Stimulated activated CD4-positive, alpha-beta T cell treated with anti-CD3 and anti-CD28 coated beads, TNF-alpha, amount 100 ng/mL, for 48 hours (primary cell): ENCODE results near the gene CCBE1.

Experiments used
- DNase-seq, 3 donors: peaks; one replicate each; pipeline ENCODE4 v3.0.0-alpha.2; 2020; ENCODE audit warnings: low read depth in 3 of 3

CCBE1 gene

DNA sequence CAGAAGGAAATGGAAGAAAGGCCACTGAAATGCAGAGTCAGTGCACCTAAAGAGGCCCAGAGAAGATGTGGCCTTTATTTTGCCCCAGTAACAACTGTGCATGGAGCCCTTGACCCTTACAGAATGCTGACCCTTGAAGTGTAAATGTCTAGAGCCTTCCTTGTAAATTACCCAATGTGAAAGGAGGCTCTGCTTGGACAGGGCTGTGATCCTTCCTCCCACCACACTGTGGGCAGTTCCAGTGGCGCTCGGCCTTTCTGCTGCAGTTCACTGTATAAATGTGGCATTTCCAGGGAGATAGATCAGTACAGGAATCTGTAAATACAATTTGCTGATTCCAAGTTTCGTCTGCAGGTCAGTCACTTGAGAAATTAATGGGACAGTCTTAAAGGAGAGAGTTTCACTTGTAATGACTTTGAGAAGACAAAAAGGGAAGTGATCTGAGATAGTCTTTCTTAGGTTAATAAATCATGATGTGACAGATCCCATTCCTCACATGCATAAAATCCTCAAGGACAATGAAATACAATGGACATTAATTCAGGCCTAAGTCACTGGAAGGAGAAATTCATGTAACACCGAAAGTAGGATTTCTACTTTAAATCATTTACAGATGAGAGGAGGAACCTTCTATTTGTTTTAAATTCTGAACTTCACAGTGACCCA, 204.3 kb downstream of the CCBE1 start:
- DNase-seq: no peak

DNA sequence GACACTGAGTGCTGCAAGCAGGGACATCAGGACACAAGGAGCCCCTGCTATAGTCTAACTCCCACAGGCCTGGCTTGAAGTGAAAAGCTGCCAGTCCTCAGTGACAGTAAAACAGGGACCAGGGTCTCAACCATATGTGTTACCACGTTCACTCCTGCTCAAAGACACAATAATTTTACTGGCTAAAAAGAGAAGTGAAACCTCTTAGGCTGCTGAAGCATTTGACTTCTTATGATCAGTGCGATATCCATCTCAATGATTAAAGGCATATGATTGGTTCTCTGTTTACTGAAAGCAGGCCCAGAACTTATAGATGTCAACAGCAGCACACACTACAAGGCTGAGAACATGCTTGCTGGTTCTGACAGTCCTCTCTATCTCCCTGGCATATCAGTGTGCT, 208.3 kb downstream of the CCBE1 start:
- no peak for DNase-seq

DNA sequence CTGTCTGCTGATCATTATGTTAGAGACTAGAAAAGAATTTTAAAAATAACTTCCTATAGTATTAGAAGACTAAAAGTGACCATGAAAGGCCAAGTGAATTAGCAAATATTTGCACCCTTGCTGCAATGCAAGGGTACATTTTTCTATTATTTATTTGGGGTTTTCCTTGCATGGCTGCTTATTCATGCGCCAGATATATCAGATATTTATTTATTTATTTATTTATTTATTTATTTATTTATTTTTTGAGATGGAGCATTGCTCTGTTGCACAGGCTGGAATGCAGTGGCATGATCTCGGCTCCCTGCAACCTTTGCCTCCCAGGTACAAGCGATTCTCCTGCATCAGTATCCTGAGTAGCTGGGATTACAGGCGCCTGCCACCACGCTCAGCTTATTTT, 211.8 kb downstream of the CCBE1 start:
- DNase-seq: no peak

DNA sequence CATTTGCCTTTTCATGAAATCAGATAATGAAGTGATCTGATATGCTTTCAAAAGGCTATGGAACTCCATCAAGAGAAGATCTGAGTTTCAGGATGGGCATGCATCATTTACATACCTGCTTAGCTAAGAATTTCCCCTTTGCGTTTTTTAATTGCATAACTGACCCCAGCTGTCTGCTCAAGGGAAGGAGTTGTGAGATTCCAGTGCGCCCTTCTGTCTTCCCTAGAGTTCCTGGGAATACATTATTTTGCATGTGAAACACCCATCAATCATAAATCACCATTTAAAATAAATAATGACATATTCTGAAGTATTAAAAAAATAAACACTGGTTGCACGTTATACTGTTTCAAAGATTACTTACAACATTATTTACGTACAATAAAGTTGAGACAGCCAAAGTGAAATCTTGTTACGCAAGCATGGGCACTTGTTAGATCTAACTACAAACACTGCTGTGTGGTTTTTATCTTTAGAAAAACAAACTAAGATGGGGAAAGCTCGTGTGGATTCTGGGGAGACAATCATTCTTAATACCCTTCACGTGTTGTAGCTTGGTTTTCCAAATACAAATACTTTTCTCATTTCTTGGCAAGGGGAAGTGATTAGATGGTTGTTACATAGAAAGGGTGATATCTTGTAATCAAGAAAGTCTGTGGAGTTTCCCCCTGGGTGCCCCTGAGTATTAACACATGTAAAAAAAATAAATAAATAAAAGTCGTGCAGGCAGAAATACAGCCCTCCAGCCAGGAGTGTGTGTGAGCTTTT, 212.5 kb downstream of the CCBE1 start:
- no peak for DNase-seq

DNA sequence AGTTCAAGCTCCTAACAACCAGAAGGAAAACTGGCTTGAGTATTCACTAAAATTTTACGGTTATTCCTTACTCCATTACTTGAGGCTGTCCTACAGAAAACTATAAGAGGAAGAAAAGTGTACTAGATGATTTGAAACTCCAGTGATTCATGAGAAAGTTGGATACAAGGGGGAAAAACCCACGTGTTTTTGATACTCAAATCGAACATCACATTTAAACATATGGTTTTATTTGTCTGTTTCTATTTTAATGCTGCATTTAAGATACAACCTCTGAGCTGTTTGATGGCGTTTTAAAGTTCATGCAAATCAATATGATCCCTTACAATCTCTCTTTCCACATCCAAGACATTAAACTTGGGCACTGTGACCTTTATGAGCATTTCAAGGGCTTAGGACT, 213.1 kb downstream of the CCBE1 start:
- no peak for DNase-seq

DNA sequence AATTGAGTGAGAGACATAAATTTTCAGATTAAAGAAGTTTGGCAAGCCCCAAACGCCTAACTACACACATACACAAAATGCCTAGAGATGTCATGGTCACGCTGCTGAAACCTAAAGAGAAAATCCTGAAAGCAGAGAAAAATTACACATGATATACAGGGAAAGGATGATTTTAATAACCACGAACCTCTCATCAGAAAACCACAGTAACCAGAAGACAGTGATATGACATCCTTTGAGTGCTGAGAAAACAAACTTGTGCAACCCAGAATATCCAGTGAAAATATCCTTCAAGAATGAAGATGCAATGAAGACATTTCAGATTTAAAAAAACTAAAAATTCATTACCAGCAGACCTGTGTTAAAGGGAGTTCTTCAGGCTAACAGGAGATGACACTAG, 215.8 kb downstream of the CCBE1 start:
- DNase-seq: no peak

DNA sequence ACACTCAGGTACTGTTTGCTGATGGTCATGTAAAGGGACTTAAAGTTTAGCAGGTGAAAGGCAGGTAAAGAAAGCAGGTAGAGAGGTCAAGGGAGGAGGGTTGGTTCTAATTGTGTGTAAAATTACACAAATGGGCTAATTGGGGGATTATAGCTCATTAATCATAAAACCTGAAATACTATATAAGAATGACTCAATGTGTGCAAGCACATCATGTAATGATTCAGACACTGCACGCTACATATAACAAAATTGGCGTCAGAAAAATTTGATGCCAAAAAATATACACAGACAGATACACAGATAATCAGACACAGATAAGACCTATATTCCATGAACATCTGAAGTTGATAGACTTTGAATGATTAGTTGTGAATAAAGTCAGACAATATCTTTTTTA, 217.4 kb downstream of the CCBE1 start:
- DNase-seq: no peak

DNA sequence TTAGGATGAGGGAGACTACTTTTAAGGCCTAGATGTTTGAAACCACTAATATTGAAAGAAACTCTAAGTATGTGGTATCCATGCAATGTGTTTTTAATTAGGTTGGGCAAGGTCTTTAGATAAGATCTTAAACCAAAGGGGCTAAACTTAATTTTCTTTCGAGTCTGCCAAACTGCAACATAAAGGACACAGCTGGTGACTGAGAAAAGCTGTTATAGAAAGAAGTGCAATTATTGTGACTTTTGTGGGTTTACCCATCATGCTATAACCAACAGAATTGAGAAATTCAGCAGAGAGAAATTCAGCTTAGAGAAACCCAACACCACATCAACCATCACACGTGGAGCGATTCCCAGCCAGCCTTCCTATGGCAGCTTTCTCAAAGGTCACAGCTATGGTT, 218.6 kb downstream of the CCBE1 start:
- DNase-seq: no peak

DNA sequence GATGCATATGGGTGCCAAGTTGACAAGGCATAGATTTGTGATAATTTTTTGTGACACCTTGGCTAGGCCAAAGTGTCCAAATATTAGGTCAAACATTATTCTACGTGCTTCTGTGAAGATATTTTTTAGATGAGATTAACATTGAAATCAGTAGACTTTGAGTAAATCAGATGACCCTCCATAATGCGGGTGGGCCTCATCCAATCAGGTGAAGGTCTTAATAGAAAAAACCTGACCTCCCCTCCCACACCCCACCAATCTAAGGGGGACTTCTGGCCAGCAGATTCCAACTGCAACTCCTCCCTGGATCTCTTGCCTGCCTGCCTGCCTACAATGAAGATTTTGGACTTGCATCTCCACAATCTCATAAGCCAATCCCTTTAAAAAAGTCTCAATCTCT, 219.4 kb downstream of the CCBE1 start:
- DNase-seq: no peak

DNA sequence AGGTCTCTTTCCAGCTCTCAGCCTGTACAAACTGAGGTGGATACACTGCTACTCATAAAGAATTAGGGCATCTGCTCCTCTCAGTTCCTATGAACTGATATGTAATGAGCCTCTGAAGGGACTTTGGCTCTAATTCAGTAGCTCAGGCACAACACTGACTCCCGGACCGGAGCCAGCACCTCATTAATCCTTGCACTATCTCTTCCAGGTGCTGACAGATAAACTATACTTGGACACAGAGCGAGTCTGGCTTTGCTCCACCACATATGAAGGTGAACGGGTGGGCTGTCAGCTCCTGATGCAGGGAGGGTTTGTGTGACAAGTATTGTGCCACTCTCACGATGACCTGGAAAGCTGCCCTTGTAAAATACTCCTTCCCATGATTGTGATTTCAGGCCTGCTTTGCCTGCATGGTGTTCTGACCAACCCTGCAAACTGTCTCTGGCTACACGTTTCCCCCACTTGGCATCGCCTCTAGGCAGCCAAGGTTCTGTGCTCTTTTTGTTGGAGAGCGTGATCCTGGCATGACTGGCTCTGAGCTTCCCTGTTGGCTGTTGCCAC, 226.6 kb downstream of the CCBE1 start:
- DNase-seq: no peak

DNA sequence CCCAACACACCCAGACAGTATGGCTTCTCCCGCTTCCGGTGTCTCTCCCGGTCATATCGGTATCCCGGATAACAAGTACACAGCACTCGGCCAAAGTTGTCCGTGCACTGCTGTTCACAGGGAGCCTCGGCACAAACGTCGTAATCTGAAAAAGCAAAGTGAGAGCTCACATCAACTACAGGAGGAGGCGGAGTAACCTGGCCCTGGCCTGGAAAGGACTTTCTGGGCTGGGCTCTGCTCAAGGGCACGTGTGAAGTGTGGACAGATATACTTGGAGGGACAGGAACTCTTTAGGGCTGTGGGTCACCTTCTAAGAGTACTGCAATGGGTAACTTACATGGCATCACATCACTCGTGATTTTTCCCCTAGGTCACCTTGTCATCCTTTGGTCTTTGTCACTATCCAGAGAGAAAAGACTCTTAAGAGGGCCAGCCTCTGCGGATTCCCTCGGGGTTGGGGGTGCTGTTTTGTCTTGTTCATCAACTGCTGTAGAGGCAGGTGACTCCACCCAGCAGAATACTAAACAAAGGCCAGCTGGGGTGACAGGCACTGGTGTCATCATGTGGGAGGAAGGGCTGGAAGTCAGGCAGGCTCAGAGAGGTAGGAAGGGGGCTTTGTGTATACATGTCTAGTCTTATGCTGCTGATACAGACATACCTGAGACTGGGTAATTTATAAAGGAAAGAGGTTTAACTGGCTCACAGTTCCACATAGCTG, 227.6 kb downstream of the CCBE1 start:
- no peak for DNase-seq

DNA sequence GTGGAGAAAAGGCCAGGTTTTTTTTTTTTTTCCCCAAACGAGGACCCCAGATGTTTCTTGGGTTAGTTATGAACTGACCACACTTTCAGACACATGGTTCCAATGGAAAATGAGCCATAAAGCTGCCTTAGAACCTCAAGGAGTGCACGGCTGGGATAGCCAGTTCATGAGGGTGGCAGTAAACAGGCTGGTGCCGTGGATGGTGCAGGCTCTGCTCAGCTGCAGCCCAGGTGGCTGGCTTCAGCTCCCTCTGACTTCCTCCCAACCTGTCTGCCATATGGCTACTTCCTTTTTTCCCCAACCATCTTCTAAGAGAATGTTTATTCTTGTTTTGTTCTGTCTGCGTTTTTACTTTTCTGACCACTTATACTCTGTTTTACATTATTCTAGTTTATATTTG, 228.4 kb downstream of the CCBE1 start:
- no peak for DNase-seq

DNA sequence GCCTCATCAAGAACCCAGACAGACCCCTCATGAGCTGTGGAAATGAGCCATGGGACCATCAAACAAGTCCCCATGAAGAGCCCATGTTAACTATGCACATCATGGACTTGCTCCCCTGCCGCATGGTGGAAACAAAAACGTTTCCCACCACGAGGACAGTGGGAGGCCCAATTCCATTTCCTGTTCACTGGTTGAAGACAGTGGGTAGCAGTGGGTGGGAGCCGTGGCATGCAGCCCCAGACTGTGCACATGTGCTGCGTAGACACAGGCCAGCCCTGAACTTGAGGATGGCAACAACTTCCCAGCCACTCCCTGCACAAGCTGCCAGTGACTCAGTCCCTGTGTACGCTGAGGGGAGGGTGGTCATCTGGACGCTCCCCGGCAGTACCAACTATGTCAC, 229.7 kb downstream of the CCBE1 start:
- DNase-seq: no peak

DNA sequence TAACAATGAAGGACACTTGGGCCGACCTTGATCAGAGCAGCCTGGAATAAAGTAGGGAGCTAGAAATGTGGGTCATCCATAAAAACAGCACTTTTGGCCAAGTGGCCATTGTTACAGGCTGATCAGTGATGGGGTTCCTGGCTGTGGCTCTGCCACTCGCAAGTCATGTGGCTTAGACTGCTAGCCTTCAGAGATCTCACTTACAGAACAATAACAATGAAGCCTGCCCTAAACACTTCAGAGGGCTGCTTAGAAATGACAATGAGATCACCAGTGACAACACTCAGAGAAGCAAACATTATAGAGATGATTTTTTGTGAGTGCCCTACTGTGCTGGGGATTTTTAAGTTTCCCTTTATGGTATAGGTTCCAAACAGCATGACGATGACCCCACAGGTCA, 230.2 kb downstream of the CCBE1 start:
- no peak for DNase-seq

DNA sequence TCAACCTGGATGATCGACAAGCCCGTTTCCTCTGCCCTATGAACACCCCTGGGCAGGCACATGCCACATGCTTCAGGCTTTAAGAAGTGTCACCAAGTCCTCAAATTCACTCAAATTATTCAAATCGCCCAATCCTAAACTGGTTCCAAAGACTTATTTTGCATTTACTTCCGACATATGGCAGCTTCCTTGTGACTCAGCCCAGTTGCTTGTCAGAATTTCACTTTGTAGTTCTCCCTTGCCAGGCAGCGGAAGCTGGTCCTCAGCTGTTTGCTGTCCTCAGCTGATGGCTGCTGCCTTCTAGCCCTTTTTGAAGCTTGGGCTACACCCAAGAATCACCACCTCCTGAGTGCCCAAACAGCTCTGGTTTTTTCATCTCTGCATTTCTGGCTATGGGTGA, 232.7 kb downstream of the CCBE1 start:
- DNase-seq: no peak

DNA sequence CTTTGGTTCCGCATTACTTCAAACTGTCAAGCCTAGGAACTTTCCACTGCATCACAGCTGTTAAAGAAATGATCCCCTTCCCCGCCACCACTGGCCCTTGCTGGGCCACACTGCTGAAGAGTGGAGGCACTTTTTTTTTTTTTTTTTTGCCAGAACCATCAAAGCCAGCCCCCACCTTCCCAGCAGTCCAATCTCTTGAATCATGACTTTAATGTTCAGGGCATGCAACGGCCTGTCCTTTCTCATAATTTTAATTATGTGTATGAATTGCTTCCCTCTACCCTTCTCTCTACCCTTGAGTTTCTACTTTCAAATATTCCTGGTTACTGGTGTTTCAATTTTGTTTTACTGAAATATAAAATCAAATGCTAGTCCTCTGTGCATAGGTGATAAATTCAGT, 236.1 kb downstream of the CCBE1 start:
- no peak for DNase-seq

DNA sequence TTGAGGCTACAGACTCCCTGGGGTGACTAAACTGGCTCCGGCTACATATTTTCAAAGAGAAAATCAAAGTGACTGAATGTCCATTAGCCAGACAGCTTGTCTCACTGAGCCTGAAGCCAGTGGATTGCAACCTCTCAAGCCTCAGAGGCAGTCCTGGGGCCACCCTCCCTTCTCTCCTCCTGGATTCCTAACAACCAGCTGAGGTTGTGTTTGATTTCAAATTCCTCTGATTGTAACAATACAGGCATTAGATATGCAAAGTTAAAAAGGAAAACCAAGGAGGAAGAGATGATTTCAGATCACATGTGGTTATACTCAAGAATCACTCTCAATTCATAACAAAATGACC, 237.2 kb downstream of the CCBE1 start:
- no peak for DNase-seq

DNA sequence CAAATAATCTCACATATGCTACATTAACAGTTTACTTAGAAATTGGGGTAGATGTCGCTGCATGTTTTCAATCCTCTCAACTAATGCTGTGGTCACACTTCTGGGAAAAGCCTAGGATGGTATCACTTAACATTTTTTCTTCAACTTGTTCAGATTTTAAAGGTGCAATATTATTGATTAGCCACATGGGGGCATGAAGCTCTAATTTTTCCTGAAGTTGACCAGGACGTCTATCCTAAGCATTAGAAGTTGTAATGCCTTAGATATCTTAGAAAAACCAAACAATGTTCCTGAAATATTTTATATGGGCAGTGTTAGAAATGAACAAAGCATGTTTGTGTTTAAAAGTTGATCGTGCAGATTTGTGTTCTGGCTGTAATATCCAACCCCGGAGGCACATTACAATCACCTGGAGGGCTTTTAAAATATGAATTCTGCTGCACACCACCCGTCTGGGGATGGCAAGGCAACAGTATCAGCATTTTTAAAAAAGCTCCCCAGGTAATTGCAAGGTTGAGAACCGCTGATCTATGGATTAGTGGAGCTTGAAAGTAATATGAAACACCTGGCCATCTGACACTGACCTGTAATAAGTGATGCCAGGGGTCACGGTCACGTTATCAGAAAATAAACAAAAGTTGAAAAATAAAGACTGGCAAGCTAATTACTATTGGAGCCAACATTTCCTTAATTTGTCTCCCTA, 237.7 kb downstream of the CCBE1 start:
- DNase-seq: no peak

DNA sequence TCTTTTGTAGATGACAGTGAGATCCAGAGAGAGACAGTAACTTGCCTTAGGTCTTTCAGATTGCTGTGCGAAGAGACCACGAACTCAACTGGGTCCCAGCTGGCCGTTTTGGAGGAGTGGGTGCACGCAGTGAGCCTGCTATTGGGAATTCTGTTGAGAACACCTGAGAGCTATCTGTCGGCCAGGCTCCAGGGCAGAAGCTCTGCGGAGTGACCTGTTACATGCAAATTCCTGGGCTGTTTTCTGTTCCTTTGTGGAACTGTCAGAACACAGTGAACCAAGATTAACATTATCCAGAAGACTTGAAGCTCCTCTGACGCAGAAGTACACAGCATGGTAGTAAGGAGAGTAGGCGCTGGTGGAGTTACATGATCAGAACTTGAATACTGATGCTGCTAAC, 238.6 kb downstream of the CCBE1 start:
- no peak for DNase-seq

DNA sequence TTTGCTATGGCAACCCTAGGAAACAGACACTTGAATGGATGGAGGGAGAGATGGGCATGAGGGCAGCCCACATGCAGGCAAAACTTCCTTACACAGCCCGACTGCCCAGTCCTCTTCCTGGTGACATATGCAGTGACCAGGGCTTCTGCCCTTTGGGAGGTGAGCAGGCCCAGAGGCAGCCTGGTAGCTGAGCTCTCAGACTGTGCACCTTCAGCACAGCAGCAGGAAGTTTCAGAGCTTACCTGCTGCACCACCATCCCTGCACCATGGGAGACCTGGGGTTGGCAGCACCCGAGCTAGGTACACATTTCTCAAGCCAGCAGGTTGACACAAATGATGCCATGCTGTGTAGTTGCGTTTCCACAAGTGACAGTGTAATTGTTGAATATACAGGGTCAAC, 240.6 kb downstream of the CCBE1 start:
- DNase-seq: no peak

DNA sequence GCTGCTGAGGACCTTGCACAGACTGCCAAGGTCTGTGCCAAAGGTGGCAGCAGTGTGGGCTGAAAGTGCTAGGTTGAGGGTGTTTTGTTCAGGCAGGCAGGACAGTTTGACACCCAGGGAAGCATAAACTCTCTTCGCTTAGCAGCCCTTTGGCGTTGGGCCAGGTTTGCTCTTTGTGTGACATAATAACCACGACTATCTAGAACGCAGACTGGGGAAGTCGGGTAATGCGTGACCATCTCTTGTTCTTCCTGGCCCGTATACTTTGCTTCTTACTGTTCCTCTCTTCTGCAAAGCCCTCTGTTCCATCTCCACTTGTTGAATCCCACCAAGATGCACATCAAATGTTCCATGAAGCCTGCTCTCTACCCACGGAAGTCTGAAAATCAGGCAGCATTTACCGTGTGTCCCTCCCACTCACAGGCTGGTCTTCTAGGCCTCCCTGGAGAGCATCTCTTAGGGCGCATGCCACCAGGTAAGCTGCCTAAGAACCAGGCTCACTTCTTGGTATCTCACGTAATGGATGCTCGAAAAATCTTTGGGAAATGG, 241.4 kb downstream of the CCBE1 start:
- no peak for DNase-seq
